ENCODE measurements around the gene EMID1. TPM values are rescaled to one million over a fixed set of nuclear protein-coding genes. Genes with fewer than 3 reads are reported as not detected.

EMID1 gene
- polyA plus RNA-seq, 1 donor (not counting 4 experiments of a cell fraction or from before 2014, with no cell fraction given) = not detected

GRCh38 chr22:29193021-29193420 is 12.7 kb upstream of the EMID1 start:
- dilution Hi-C loops (cut with MboI; ENCODE audit: extremely low pct_ligation_motif_present, low sequenced_read_pairs) = no loop called here

DNA sequence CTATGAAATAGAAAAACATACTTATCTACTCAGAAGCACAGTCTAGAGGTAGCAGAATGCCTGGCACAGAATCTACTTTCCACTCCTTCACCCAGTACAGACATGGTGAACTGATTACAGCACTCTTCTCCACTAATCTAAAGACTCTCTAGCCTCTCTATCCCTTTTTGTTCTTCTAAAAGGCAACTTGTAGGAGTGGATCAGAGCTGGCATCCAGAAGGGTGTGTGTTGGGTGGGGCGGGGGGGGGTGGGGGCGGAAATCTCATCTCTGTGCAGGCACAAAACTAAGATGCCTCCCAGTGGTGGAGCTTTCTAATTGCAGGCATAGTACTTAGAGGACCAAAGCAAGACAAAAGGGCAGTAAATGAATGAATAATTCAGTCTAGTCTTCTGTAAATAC is 11.5 kb upstream of the EMID1 start:
- Histone ChIP-seq H3K79me2 (ENCODE audit: control insufficient read depth, insufficient read depth, low read length) (no peaks in the 10 kb centered on the region), H3K27ac (ENCODE audit: control insufficient read depth, insufficient read depth, low read length) (no peak overlapping the region), H2AFZ (ENCODE audit: control insufficient read depth, low read length) (no peak overlapping the region), H3K4me3 (ENCODE audit: control insufficient read depth in 2 of 3, extremely low read depth in 1 of 3, insufficient read depth in 2 of 3, low read depth in 1 of 3, low read length in 3 of 3) (no peak overlapping the region), H4K20me1 (ENCODE audit: control insufficient read depth, extremely low read depth, insufficient read depth, low read length) (no peaks in the 10 kb centered on the region), H3K9ac (ENCODE audit: control insufficient read depth, extremely low read depth, insufficient read depth, low read length) (no peak overlapping the region), H3K9me1 (ENCODE audit: control insufficient read depth, extremely low read depth, insufficient read depth, low read length) (no peaks in the 10 kb centered on the region), H3K4me2 (ENCODE audit: control insufficient read depth, extremely low read depth, insufficient read depth, low read depth, low read length) (no peak overlapping the region), H3K4me1 (ENCODE audit: control insufficient read depth, extremely low read depth, insufficient read depth, low read length) (no peaks in the 10 kb centered on the region), H3K27me3 (ENCODE audit: control insufficient read depth, extremely low read depth, insufficient read depth, low read length) (no peaks in the 10 kb centered on the region), H3K9me3 (ENCODE audit: control insufficient read depth, low read depth, low read length) (no peaks in the 10 kb centered on the region), H3K36me3 (ENCODE audit: control insufficient read depth in 2 of 2, extremely low read depth in 1 of 2, insufficient read depth in 2 of 2, low read length in 2 of 2) (no peaks in the 10 kb centered on the region)
- no peak for TF ChIP-seq CTCF (optimal IDR thresholded peaks at IDR 0.05 in 1 of 3, IDR thresholded peaks at IDR 0.05 in 1 of 3, conservative IDR thresholded peaks at IDR 0.05 in 1 of 3; ENCODE audit: extremely low read depth in 1 of 3, insufficient read depth in 2 of 3, low read length in 3 of 3)
- no peak for TF ChIP-seq EZH2 (IDR thresholded peaks at IDR 0.05; ENCODE audit: low read length)
- DNase-seq (ENCODE audit: low read depth, low spot score) (no peak), FAIRE-seq (no peak)
- dilution Hi-C loops (cut with MboI; ENCODE audit: extremely low pct_ligation_motif_present, low sequenced_read_pairs) = no loop called here

More at GRCh38 chr22:29193021-29193420, 12.7 kb upstream of the EMID1 start:
- no peak for DNase-seq (ENCODE audit: low read depth, low spot score)
- no peaks in the 10 kb centered on the region for H3K36me3 ChIP-seq (ENCODE audit: control insufficient read depth in 2 of 2, extremely low read depth in 1 of 2, insufficient read depth in 2 of 2, low read length in 2 of 2)
- H3K27ac ChIP-seq (ENCODE audit: control insufficient read depth, insufficient read depth, low read length) = no peak overlapping the region
- H3K4me1 ChIP-seq (ENCODE audit: control insufficient read depth, extremely low read depth, insufficient read depth, low read length) = no peaks in the 10 kb centered on the region
- H3K79me2 ChIP-seq (ENCODE audit: control insufficient read depth, insufficient read depth, low read length) = no peaks in the 10 kb centered on the region
- TF ChIP-seq EZH2 (IDR thresholded peaks at IDR 0.05; ENCODE audit: low read length) (no peak), CTCF (optimal IDR thresholded peaks at IDR 0.05 in 1 of 3, IDR thresholded peaks at IDR 0.05 in 1 of 3, conservative IDR thresholded peaks at IDR 0.05 in 1 of 3; ENCODE audit: extremely low read depth in 1 of 3, insufficient read depth in 2 of 3, low read length in 3 of 3) (no peak)
- no peak overlapping the region for H3K4me3 ChIP-seq (ENCODE audit: control insufficient read depth in 2 of 3, extremely low read depth in 1 of 3, insufficient read depth in 2 of 3, low read depth in 1 of 3, low read length in 3 of 3)
- no peak overlapping the region for H3K9ac ChIP-seq (ENCODE audit: control insufficient read depth, extremely low read depth, insufficient read depth, low read length)
- H3K9me3 ChIP-seq (ENCODE audit: control insufficient read depth, low read depth, low read length) = no peaks in the 10 kb centered on the region
- H4K20me1 ChIP-seq (ENCODE audit: control insufficient read depth, extremely low read depth, insufficient read depth, low read length) = no peaks in the 10 kb centered on the region
- H3K27me3 ChIP-seq (ENCODE audit: control insufficient read depth, extremely low read depth, insufficient read depth, low read length) = no peaks in the 10 kb centered on the region
- FAIRE-seq = no peak
- no peak overlapping the region for H2AFZ ChIP-seq (ENCODE audit: control insufficient read depth, low read length)
- no peak overlapping the region for H3K4me2 ChIP-seq (ENCODE audit: control insufficient read depth, extremely low read depth, insufficient read depth, low read depth, low read length)
- no peaks in the 10 kb centered on the region for H3K9me1 ChIP-seq (ENCODE audit: control insufficient read depth, extremely low read depth, insufficient read depth, low read length)

Measured in keratinocyte (primary cell).